ENCODE measurements around the gene RNF149.
A peak's percentile ranks its signal among the peaks of the same experiment; 100 is the strongest.

The RNF149 gene

GRCh38 chr2:101253703-101254450 lies 54.6 kb downstream of the RNF149 start:
- Histone ChIP-seq H3K4me1 (ENCODE audit: control insufficient read depth in 1 of 2, insufficient read depth in 2 of 2, low read length in 2 of 2) (peaks cover 5 to 9% of the 10 kb centered on the region in 2 experiments), H3K4me3 (ENCODE audit: low read depth, low read length) (peak overlapping the region; percentile 86), H4K8ac (ENCODE audit: low read depth, low read length) (no peak overlapping the region), H3K18ac (ENCODE audit: low read length) (no peak overlapping the region), H3K4me2 (ENCODE audit: low read length) (peak overlapping the region; percentile 83), H3K9me3 (ENCODE audit: insufficient read depth, low read depth, low read length) (no peaks in the 10 kb centered on the region), H2BK120ac (ENCODE audit: insufficient read depth, low read length, poor library complexity) (no peak overlapping the region), H3K14ac (ENCODE audit: low read length) (no peak overlapping the region), H3K27me3 (ENCODE audit: insufficient read depth, low read length) (no peaks in the 10 kb centered on the region), H3K79me1 (ENCODE audit: low read length) (peaks cover 9% of the 10 kb centered on the region), H3K79me2 (ENCODE audit: control insufficient read depth, insufficient read depth, low read length, poor library complexity) (peaks cover 9% of the 10 kb centered on the region), H4K12ac (ENCODE audit: low read depth, low read length) (no peak overlapping the region), H3K4ac (ENCODE audit: low read depth, low read length) (peak overlapping the region; percentile 61), H3K36me3 (ENCODE audit: control insufficient read depth in 1 of 2, insufficient read depth in 2 of 2, low read length in 2 of 2) (peaks cover 2 to 3% of the 10 kb centered on the region in 2 experiments), H2AFZ (ENCODE audit: insufficient read depth, low read length, poor library complexity) (no peak overlapping the region), H2AK5ac (ENCODE audit: low read length) (no peak overlapping the region), H2BK5ac (ENCODE audit: low read depth, low read length, poor library complexity) (no peak overlapping the region), H3K27ac (ENCODE audit: low read depth, low read length) (no peak overlapping the region), H3K23ac (ENCODE audit: low read length) (peak overlapping the region; percentile 45), H2BK12ac (ENCODE audit: low read length) (no peak overlapping the region), H4K91ac (ENCODE audit: low read depth, low read length) (no peak overlapping the region), H3K9ac (ENCODE audit: low read length) (peak overlapping the region; percentile 79)
- no peak for DNase-seq
- whole genome bisulfite sequencing (ENCODE audit: extremely low coverage, insufficient coverage, insufficient read length) = no CpG with 5 or more reads among the region's 17 CpGs

DNA sequence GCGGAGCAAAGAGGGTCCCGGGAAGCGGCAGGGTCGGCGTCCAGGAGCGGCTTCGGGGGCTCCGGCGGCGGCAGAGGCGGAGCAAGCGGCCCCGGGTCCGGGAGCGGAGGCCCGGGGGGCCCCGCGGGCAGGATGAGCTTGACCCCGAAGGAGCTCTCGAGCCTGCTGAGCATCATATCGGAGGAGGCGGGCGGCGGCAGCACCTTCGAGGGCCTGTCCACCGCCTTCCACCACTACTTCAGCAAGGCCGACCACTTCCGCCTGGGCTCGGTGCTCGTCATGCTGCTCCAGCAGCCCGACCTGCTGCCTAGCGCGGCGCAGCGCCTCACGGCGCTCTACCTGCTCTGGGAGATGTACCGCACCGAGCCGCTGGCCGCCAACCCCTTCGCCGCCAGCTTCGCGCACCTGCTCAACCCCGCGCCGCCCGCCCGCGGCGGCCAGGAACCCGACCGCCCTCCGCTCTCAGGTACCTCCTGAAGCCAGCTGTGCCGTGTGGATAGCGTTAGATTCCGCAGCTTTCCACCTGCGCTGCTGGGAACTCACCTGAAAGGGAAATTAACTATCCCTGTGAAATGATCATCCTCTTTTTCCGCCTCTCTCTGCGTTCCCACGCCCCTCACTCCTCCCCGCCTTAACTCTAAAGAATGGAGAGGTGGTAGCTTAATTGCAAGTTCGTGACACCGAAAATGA lies 55.3 kb downstream of the RNF149 start:
- Histone ChIP-seq H4K91ac (ENCODE audit: low read depth, low read length) (peak overlapping the region; percentile 88), H2BK12ac (ENCODE audit: low read length) (no peak overlapping the region), H3K79me2 (ENCODE audit: control insufficient read depth, insufficient read depth, low read length, poor library complexity) (peaks cover 9% of the 10 kb centered on the region), H2AFZ (ENCODE audit: insufficient read depth, low read length, poor library complexity) (peak overlapping the region; percentile 84), H3K9ac (ENCODE audit: low read length) (peak overlapping the region; percentile 79), H3K9me3 (ENCODE audit: insufficient read depth, low read depth, low read length) (no peaks in the 10 kb centered on the region), H3K27me3 (ENCODE audit: insufficient read depth, low read length) (no peaks in the 10 kb centered on the region), H3K4ac (ENCODE audit: low read depth, low read length) (peak overlapping the region; percentile 8), H3K4me2 (ENCODE audit: low read length) (peak overlapping the region; percentile 83), H3K79me1 (ENCODE audit: low read length) (peaks cover 9% of the 10 kb centered on the region), H3K14ac (ENCODE audit: low read length) (peak overlapping the region; percentile 91), H2AK5ac (ENCODE audit: low read length) (no peak overlapping the region), H3K18ac (ENCODE audit: low read length) (peak overlapping the region; percentile 1), H3K4me1 (ENCODE audit: control insufficient read depth in 1 of 2, insufficient read depth in 2 of 2, low read length in 2 of 2) (peaks cover 5 to 9% of the 10 kb centered on the region in 2 experiments), H4K12ac (ENCODE audit: low read depth, low read length) (peak overlapping the region; percentile 37), H4K8ac (ENCODE audit: low read depth, low read length) (peak overlapping the region; percentile 92), H3K27ac (ENCODE audit: low read depth, low read length) (peak overlapping the region; percentile 89), H3K23ac (ENCODE audit: low read length) (peak overlapping the region; percentile 45), H3K36me3 (ENCODE audit: control insufficient read depth in 1 of 2, insufficient read depth in 2 of 2, low read length in 2 of 2) (peaks cover 0 to 2% of the 10 kb centered on the region in 2 experiments), H2BK120ac (ENCODE audit: insufficient read depth, low read length, poor library complexity) (peak overlapping the region; percentile 72), H2BK5ac (ENCODE audit: low read depth, low read length, poor library complexity) (peak overlapping the region; percentile 89), H3K4me3 (ENCODE audit: low read depth, low read length) (peak overlapping the region; percentile 86)
- WGBS (ENCODE audit: extremely low coverage, insufficient coverage, insufficient read length) = no CpG with 5 or more reads among the region's 65 CpGs
- DNase-seq = peak; percentile 70

DNA sequence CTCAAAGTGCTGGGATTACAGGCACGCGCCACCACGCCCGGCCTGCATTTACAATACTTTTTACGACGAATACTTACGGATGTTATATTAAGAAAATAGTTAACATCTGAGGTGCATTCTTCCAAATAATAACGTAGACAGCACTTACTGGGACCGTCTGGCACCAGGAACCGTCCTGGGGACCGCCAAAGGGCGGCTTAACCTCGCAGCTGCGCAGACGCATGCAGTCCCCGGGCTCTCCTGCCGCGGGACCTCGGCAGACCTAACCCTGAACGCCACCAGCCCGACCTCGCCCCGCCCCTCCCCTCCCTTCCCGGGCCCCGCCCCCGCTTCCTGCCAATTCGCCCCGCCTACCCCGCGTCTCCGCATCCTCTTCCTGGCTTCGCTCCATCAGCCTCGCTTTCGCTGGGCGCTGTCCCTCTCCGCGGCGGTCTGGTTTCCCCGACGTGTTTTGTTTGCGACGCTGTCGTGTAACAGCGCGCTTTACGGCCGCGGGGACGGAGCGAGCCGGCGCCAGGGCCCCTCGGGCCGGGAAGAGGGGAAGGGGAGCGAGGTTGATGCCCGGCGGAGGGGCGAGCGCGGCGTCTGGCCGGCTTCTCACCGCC lies 56.0 kb downstream of the RNF149 start, which contains the start of gene CNOT11:
Gene CNOT11, plus strand, starts transcription at position 479 of the 605 bp plus-strand sequence. Its CDS starts 79 bp downstream, at position 558.
- Histone ChIP-seq H2AK5ac (ENCODE audit: low read length) (no peak within 1 kb of the TSS), H3K27me3 (ENCODE audit: insufficient read depth, low read length) (no peaks in the 10 kb centered on the region), H2BK5ac (ENCODE audit: low read depth, low read length, poor library complexity) (peak within 1 kb of the TSS; percentile 89), H3K4me2 (ENCODE audit: low read length) (peak within 1 kb of the TSS; percentile 83), H4K12ac (ENCODE audit: low read depth, low read length) (peak within 1 kb of the TSS; percentile 37), H2AFZ (ENCODE audit: insufficient read depth, low read length, poor library complexity) (peak within 1 kb of the TSS; percentile 84), H4K8ac (ENCODE audit: low read depth, low read length) (peak within 1 kb of the TSS; percentile 92), H3K4ac (ENCODE audit: low read depth, low read length) (peak within 1 kb of the TSS; percentile 55), H3K4me3 (ENCODE audit: low read depth, low read length) (peak within 1 kb of the TSS; percentile 86), H3K4me1 (ENCODE audit: control insufficient read depth in 1 of 2, insufficient read depth in 2 of 2, low read length in 2 of 2) (peaks cover 5 to 9% of the 10 kb centered on the region in 2 experiments), H2BK12ac (ENCODE audit: low read length) (no peak within 1 kb of the TSS), H3K79me1 (ENCODE audit: low read length) (peaks cover 9% of the 10 kb centered on the region), H3K18ac (ENCODE audit: low read length) (peak within 1 kb of the TSS; percentile 43), H3K9ac (ENCODE audit: low read length) (peak within 1 kb of the TSS; percentile 79), H3K14ac (ENCODE audit: low read length) (peak within 1 kb of the TSS; percentile 91), H3K79me2 (ENCODE audit: control insufficient read depth, insufficient read depth, low read length, poor library complexity) (peaks cover 9% of the 10 kb centered on the region), H3K23ac (ENCODE audit: low read length) (peak within 1 kb of the TSS; percentile 45), H4K91ac (ENCODE audit: low read depth, low read length) (peak within 1 kb of the TSS; percentile 88), H3K27ac (ENCODE audit: low read depth, low read length) (peak within 1 kb of the TSS; percentile 89), H2BK120ac (ENCODE audit: insufficient read depth, low read length, poor library complexity) (peak within 1 kb of the TSS; percentile 72), H3K9me3 (ENCODE audit: insufficient read depth, low read depth, low read length) (no peaks in the 10 kb centered on the region), H3K36me3 (ENCODE audit: control insufficient read depth in 1 of 2, insufficient read depth in 2 of 2, low read length in 2 of 2) (no peaks in the 10 kb centered on the region)
- DNase-seq = peak; percentile 99 to 100
- WGBS (ENCODE audit: extremely low coverage, insufficient coverage, insufficient read length) = no CpG with 5 or more reads among the region's 63 CpGs

- H3K36me3 ChIP-seq (ENCODE audit: control insufficient read depth in 1 of 2, insufficient read depth in 2 of 2, low read length in 2 of 2) = no peaks in the 10 kb centered on the region
- no peak overlapping the region for H4K12ac ChIP-seq (ENCODE audit: low read depth, low read length)
- no peaks in the 10 kb centered on the region for H3K27me3 ChIP-seq (ENCODE audit: insufficient read depth, low read length)
- peak overlapping the region; percentile 43 for H3K18ac ChIP-seq (ENCODE audit: low read length)
- peak overlapping the region; percentile 67 for H3K4me2 ChIP-seq (ENCODE audit: low read length)
- peak; percentile 65 to 76 for DNase-seq
- H4K91ac ChIP-seq (ENCODE audit: low read depth, low read length) = peak overlapping the region; percentile 67
- H2BK5ac ChIP-seq (ENCODE audit: low read depth, low read length, poor library complexity) = peak overlapping the region; percentile 55
- H3K14ac ChIP-seq (ENCODE audit: low read length) = no peak overlapping the region
- no peak overlapping the region for H3K23ac ChIP-seq (ENCODE audit: low read length)
- peaks cover 9% of the 10 kb centered on the region for H3K79me1 ChIP-seq (ENCODE audit: low read length)
- peak overlapping the region; percentile 77 for H3K9ac ChIP-seq (ENCODE audit: low read length)
- H3K79me2 ChIP-seq (ENCODE audit: control insufficient read depth, insufficient read depth, low read length, poor library complexity) = peaks cover 9% of the 10 kb centered on the region
- peak overlapping the region; percentile 86 for H3K27ac ChIP-seq (ENCODE audit: low read depth, low read length)
- H2BK12ac ChIP-seq (ENCODE audit: low read length) = no peak overlapping the region
- peak overlapping the region; percentile 46 for H2BK120ac ChIP-seq (ENCODE audit: insufficient read depth, low read length, poor library complexity)
- peak overlapping the region; percentile 67 for H3K4me3 ChIP-seq (ENCODE audit: low read depth, low read length)
- H3K4ac ChIP-seq (ENCODE audit: low read depth, low read length) = peak overlapping the region; percentile 55
- no peaks in the 10 kb centered on the region for H3K9me3 ChIP-seq (ENCODE audit: insufficient read depth, low read depth, low read length)
- H3K4me1 ChIP-seq (ENCODE audit: control insufficient read depth in 1 of 2, insufficient read depth in 2 of 2, low read length in 2 of 2) = peaks cover 5 to 9% of the 10 kb centered on the region in 2 experiments
- H2AK5ac ChIP-seq (ENCODE audit: low read length) = no peak overlapping the region
- H4K8ac ChIP-seq (ENCODE audit: low read depth, low read length) = peak overlapping the region; percentile 91
- WGBS (ENCODE audit: extremely low coverage, insufficient coverage, insufficient read length) = no CpG with 5 or more reads among the region's 16 CpGs
- peak overlapping the region; percentile 82 for H2AFZ ChIP-seq (ENCODE audit: insufficient read depth, low read length, poor library complexity)
These were observed 56.6 kb downstream of the RNF149 start for GRCh38 chr2:101251844-101252407.

Data from trophoblast cell (in vitro differentiated cells and primary cell).